HCT116 (cell line): ENCODE measurements around the gene PPM1D. TPM values are rescaled to one million over a fixed set of nuclear protein-coding genes. Genes with fewer than 3 reads are reported as not detected.

Experiments
- ATAC-seq: fragments of 200-7000 bp; cut with Tn5 transposase; 2 replicates; pipeline ENCODE4 v1.9.1; 2020; ENCODE audit warnings: mild to moderate bottlenecking, moderate library complexity
- BruUV-seq: library from RNA; stranded (reverse); fragments of 400-500 nt; replicated peaks from 2 replicates; lab custom pipeline; 2021; lab: Mats Ljungman, UMichigan
- CTCF ChIA-PET: fragments of 300-600 bp; sonication (Branson Sonifier 250); formaldehyde crosslinking; loops from one replicate; lab custom pipeline; 2021; ENCODE audit warnings: antibody characterized with exemption; lab: Charles Lee
- POLR2A ChIA-PET: fragments of 300-600, 350-600 bp; sonication (Branson Sonifier 250); formaldehyde crosslinking; loops from one replicate; lab custom pipeline; 2021; ENCODE audit warnings: antibody characterized with exemption; lab: Charles Lee
- RAD21 ChIA-PET, 2 experiments: fragments of 300-600 bp; sonication (Branson Sonifier 250); formaldehyde crosslinking; loops; one replicate each; lab custom pipeline; 2023; ENCODE audit warnings: low total read pairs in 2 of 2; ENCODE audit not compliant: uncharacterized antibody in 2 of 2, unreplicated experiment in 2 of 2, low non-redundant PET in 1 of 2; lab: Charles Lee
- DNase-seq: peaks from one replicate; pipeline ENCODE4 v3.0.0-alpha.2; 2010; ENCODE audit warnings: low read depth, low spot score
- H2AFZ ChIP-seq: fragments of 200-600 bp; shearing (Covaris generic), sonication (generic); 2 replicates; pipeline ENCODE4 v1.6.1; 2017; ENCODE audit warnings: low read depth, mixed run types, mixed read lengths, antibody characterized with exemption, low read length; ENCODE audit not compliant: poor library complexity, severe bottlenecking
- H3K27ac ChIP-seq: 2 replicates; pipeline ENCODE4 v1.5.1; 2012; ENCODE audit warnings: low read depth, low read length
- H3K27me3 ChIP-seq: fragments of 200-600 bp; sonication (generic); 2 replicates; pipeline ENCODE4 v1.6.1; 2016; ENCODE audit warnings: mixed run types, low read length, mixed read lengths; ENCODE audit not compliant: insufficient read depth
- H3K36me3 ChIP-seq, 2 experiments: fragments of 200-500 bp in 1 of 2; fragments of 200-600 bp in 1 of 2; sonication (Bioruptor generic) in 1 of 2; sonication (generic) in 1 of 2; 2 replicates each; pipeline versions ENCODE4 v1.5.1 to v1.6.1; 2014 to 2016; ENCODE audit warnings: low read length in 2 of 2, inconsistent platforms in 1 of 2, mixed read lengths in 1 of 2, mixed run types in 1 of 2; ENCODE audit not compliant: insufficient read depth in 2 of 2, control insufficient read depth in 1 of 2
- H3K4me1 ChIP-seq, 2 experiments: fragments of 200-600 bp in 1 of 2; sonication (generic) in 1 of 2; 2 replicates each; pipeline versions ENCODE4 v1.5.1 to v1.6.1; 2012 to 2017; ENCODE audit warnings: low read length in 2 of 2, inconsistent platforms in 1 of 2, mild to moderate bottlenecking in 1 of 2, mixed read lengths in 1 of 2, mixed run types in 1 of 2, moderate library complexity in 1 of 2; ENCODE audit not compliant: insufficient read depth in 2 of 2, control insufficient read depth in 1 of 2
- H3K4me2 ChIP-seq: fragments of 200-600 bp; sonication (generic); 2 replicates; pipeline ENCODE4 v1.6.1; 2017; ENCODE audit warnings: mixed run types, low read length, mixed read lengths
- H3K4me3 ChIP-seq, 2 experiments: fragments of 200-600 bp in 1 of 2; sonication (generic) in 1 of 2; replicated peaks in 1 of 2; 2 replicates each; pipeline ENCODE4 v1.5.1; 2011 to 2016; ENCODE audit warnings: low read length in 2 of 2, control low read depth in 1 of 2, low read depth in 1 of 2, mild to moderate bottlenecking in 1 of 2, mixed read lengths in 1 of 2, mixed run types in 1 of 2
- H3K79me2 ChIP-seq: fragments of 200-600 bp; sonication (generic); 2 replicates; pipeline ENCODE4 v1.6.1; 2017; ENCODE audit warnings: mild to moderate bottlenecking, mixed run types, low read length, moderate library complexity, mixed read lengths; ENCODE audit not compliant: insufficient read depth
- H3K9ac ChIP-seq: fragments of 200-600 bp; sonication (generic); 2 replicates; pipeline ENCODE4 v1.6.1; 2016; ENCODE audit warnings: low read length, mixed read lengths
- H3K9me2 ChIP-seq: fragments of 200-600 bp; sonication (generic), shearing (Covaris generic); 2 replicates; pipeline ENCODE4 v1.6.1; 2017; ENCODE audit warnings: mixed run types, mild to moderate bottlenecking, moderate library complexity; ENCODE audit not compliant: insufficient read depth
- H3K9me3 ChIP-seq, 2 experiments: fragments of 200-500 bp in 1 of 2; fragments of 200-600 bp in 1 of 2; sonication (Bioruptor generic) in 1 of 2; sonication (generic) in 1 of 2; 2 replicates each; pipeline ENCODE4 v1.6.1; 2014 to 2017; ENCODE audit warnings: low read length in 2 of 2, mixed read lengths in 2 of 2, inconsistent platforms in 1 of 2, low read depth in 1 of 2, mild to moderate bottlenecking in 1 of 2, mixed run types in 1 of 2, moderate library complexity in 1 of 2; ENCODE audit not compliant: control insufficient read depth in 1 of 2, insufficient read depth in 1 of 2
- H4K20me1 ChIP-seq: fragments of 200-600 bp; sonication (generic), shearing (Covaris generic); 2 replicates; pipeline ENCODE4 v1.6.1; 2017; ENCODE audit warnings: mixed run types, mild to moderate bottlenecking, moderate library complexity; ENCODE audit not compliant: insufficient read depth
- ATF3 ChIP-seq: IDR thresholded peaks from 2 replicates; pipeline ENCODE4 v1.6.1; 2012
- CBX3 ChIP-seq: IDR thresholded peaks from 2 replicates; pipeline ENCODE4 v1.6.1; 2012; ENCODE audit warnings: low read depth
- CEBPB ChIP-seq: IDR thresholded peaks from 2 replicates; pipeline ENCODE4 v1.6.1; 2012; ENCODE audit warnings: low read depth
- ELF1 ChIP-seq: IDR thresholded peaks from 2 replicates; pipeline ENCODE4 v1.6.1; 2012; ENCODE audit warnings: low read depth, borderline replicate concordance
- EZH2 ChIP-seq: fragments of 200-600 bp; sonication (generic); IDR thresholded peaks from 2 replicates; pipeline ENCODE4 v1.6.1; 2017; ENCODE audit warnings: antibody characterized with exemption, mixed run types
- EZH2phosphoT487 ChIP-seq: fragments of 200-600 bp; IDR thresholded peaks from 2 replicates; pipeline ENCODE4 v1.6.1; 2018; ENCODE audit warnings: antibody characterized with exemption, borderline replicate concordance
- JUND ChIP-seq: IDR thresholded peaks from 2 replicates; pipeline ENCODE4 v1.6.1; 2012
- MAX ChIP-seq: IDR thresholded peaks from 2 replicates; pipeline ENCODE4 v1.6.1; 2012
- POLR2A ChIP-seq: IDR thresholded peaks from 2 replicates; pipeline ENCODE4 v1.7.0; 2011; ENCODE audit warnings: borderline replicate concordance; ENCODE audit not compliant: insufficient read depth, insufficient read length; ENCODE audit errors: extremely low read depth
- POLR2AphosphoS5 ChIP-seq: IDR thresholded peaks from 2 replicates; pipeline ENCODE4 v1.6.1; 2011; ENCODE audit warnings: mild to moderate bottlenecking, low read depth, low read length, moderate library complexity
- SP1 ChIP-seq: IDR thresholded peaks from 2 replicates; pipeline ENCODE4 v1.6.1; 2012; ENCODE audit warnings: low read depth
- SRF ChIP-seq: IDR thresholded peaks from 2 replicates; pipeline ENCODE4 v1.6.1; 2012; ENCODE audit warnings: low read depth
- YY1 ChIP-seq: IDR thresholded peaks from 2 replicates; pipeline ENCODE4 v1.6.1; 2011; ENCODE audit warnings: low read length, low read depth, moderate library complexity, mild to moderate bottlenecking; ENCODE audit not compliant: insufficient replicate concordance; ENCODE audit errors: extremely low read depth
- ZFX ChIP-seq: fragments of 450-650 bp; IDR thresholded peaks from 2 replicates; pipeline ENCODE4 v1.6.1; 2017
- ZNF274 ChIP-seq: fragments of 200-500 bp; sonication (Bioruptor generic); IDR thresholded peaks from 2 replicates; pipeline ENCODE4 v1.6.1; 2014; ENCODE audit warnings: mild to moderate bottlenecking, low read depth, low read length, inconsistent platforms
- intact Hi-C: fragments of 100-400 bp; cut with micrococcal nuclease; formaldehyde crosslinking; loops from 2 replicates; pipeline ENCODE4 v1.10.0; 2022
- total RNA-seq: library from RNA; stranded (reverse); gene quantifications from one replicate; pipeline ENCODE4 v1.2.1, GENCODE V29; 2021; ENCODE audit not compliant: unreplicated experiment
- TF ChIP-seq, protein P1 (sequence below): IDR thresholded peaks from 2 replicates; pipeline ENCODE4 v1.6.1; 2011; ENCODE audit warnings: mild to moderate bottlenecking, low read length, moderate library complexity; ENCODE audit not compliant: insufficient replicate concordance; ENCODE audit errors: extremely low read depth

Gene PPM1D
- total RNA-seq, 1 experiment from 2014 or later, result 29.1 TPM

GRCh38 chr17:60618080-60618479, 18.1 kb downstream of the PPM1D start:
- DNase-seq (no peak), ATAC-seq (no peak)
- no peaks in the 10 kb centered on the region for H3K9me3 ChIP-seq
- H4K20me1 ChIP-seq, result no peaks in the 10 kb centered on the region
- H3K9me2 ChIP-seq, result no peaks in the 10 kb centered on the region
- H3K4me1 ChIP-seq, result 0 out of 4 replicates have a peak, but pooled peaks cover 0 to 2% of the 10 kb centered on the region in 2 experiments
- intact Hi-C loops, result no loop called here
- ChIA-PET POLR2A (no interaction called here), RAD21 (no interaction called here), CTCF (interaction anchor here (1.1 to 1.7 kb wide), 2 partner anchors 20 to 48 kb away, joined by 4 to 7 read pairs; no protein-coding TSS in a partner anchor)
- no peak overlapping the region for H3K27ac ChIP-seq
- H3K36me3 ChIP-seq, result no peaks in the 10 kb centered on the region
- TF ChIP-seq POLR2AphosphoS5, result no peak
- TF ChIP-seq YY1, result no peak
- TF ChIP-seq, protein P1, sequence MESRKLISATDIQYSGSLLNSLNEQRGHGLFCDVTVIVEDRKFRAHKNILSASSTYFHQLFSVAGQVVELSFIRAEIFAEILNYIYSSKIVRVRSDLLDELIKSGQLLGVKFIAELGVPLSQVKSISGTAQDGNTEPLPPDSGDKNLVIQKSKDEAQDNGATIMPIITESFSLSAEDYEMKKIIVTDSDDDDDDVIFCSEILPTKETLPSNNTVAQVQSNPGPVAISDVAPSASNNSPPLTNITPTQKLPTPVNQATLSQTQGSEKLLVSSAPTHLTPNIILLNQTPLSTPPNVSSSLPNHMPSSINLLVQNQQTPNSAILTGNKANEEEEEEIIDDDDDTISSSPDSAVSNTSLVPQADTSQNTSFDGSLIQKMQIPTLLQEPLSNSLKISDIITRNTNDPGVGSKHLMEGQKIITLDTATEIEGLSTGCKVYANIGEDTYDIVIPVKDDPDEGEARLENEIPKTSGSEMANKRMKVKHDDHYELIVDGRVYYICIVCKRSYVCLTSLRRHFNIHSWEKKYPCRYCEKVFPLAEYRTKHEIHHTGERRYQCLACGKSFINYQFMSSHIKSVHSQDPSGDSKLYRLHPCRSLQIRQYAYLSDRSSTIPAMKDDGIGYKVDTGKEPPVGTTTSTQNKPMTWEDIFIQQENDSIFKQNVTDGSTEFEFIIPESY, result no peak
- H3K4me2 ChIP-seq, result no peak overlapping the region
- no TSS peak for BruUV-seq
- no peaks in the 10 kb centered on the region for H3K27me3 ChIP-seq
- peaks cover 88% of the 10 kb centered on the region for H3K79me2 ChIP-seq
- H2AFZ ChIP-seq, result no peak overlapping the region
- H3K9ac ChIP-seq, result no peak overlapping the region
- no peak overlapping the region for H3K4me3 ChIP-seq

DNA sequence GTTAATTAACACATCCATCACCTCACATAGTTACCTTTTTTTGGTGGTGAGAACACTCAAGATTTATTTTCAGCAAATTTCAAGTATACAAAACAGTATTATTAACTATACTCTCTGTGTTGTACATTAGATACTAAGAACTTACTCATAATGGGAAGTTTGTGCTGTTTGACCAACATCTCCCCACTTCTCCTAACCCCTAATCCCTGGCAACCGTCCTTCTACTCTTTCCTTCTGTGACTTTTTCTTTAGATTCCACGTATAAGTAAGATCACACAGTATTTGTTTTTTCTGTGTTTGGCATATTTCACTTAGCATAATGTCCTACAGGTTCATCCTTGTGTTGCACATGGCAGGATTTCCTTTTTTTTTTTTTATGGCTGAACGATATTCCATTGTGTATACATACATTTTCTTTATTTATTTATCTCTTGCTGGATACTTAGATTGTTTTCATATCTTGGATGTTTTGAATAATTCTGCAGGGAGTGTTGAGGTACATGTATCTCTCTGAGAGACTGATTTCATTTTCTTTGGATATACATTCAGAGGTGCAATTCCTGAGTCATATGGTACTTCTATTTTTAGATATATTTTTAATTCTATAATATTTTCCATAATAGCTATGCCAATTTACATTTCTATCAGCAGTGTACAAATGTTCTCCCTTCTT, 19.0 kb downstream of the PPM1D start:
- POLR2A ChIA-PET, result no interaction called here
- TF ChIP-seq ATF3, result no peak
- no peak for TF ChIP-seq YY1
- no peak for TF ChIP-seq EZH2
- no peak for TF ChIP-seq POLR2A
- TF ChIP-seq ZFX, result no peak
- TF ChIP-seq CBX3, result no peak
- no peak for TF ChIP-seq MAX
- TF ChIP-seq CEBPB, result no peak
- no peak for TF ChIP-seq ZNF274
- no peak for TF ChIP-seq ELF1
- TF ChIP-seq JUND, result no peak
- TF ChIP-seq POLR2AphosphoS5, result no peak
- TF ChIP-seq SP1, result no peak
- no peak for TF ChIP-seq EZH2phosphoT487
- TF ChIP-seq SRF, result no peak

More for the DNA sequence above, 19.0 kb downstream of the PPM1D start:
- Histone ChIP-seq H4K20me1 (no peaks in the 10 kb centered on the region), H3K4me1 (0 out of 4 replicates have a peak, but pooled peaks cover 0 to 2% of the 10 kb centered on the region in 2 experiments), H3K9me2 (no peaks in the 10 kb centered on the region), H3K79me2 (peaks cover 92% of the 10 kb centered on the region), H2AFZ (no peak overlapping the region), H3K4me3 (no peak overlapping the region), H3K9me3 (no peaks in the 10 kb centered on the region), H3K27me3 (no peaks in the 10 kb centered on the region), H3K36me3 (no peaks in the 10 kb centered on the region), H3K9ac (no peak overlapping the region), H3K27ac (no peak overlapping the region), H3K4me2 (no peak overlapping the region)
- DNase-seq (no peak), ATAC-seq (no peak)
- CTCF ChIA-PET, result no interaction called here
- RAD21 ChIA-PET, result no interaction called here
- no TSS peak for BruUV-seq
- intact Hi-C loops, result no loop called here
